SK-N-MC (cell line): ENCODE data around the gene ITGB2.

Experiments
- EZH2 ChIP-seq: fragments of 200-600 bp; sonication (generic); IDR thresholded peaks from one replicate; pipeline ENCODE4 v1.6.1; 2017; ENCODE audit warnings: antibody characterized with exemption
- FOXP2 ChIP-seq: optimal IDR thresholded peaks from 2 replicates; pipeline ENCODE3; 2011; ENCODE audit warnings: mild to moderate bottlenecking, moderate library complexity; ENCODE audit not compliant: insufficient read depth; ENCODE audit errors: extremely low read length, control extremely low read depth
- POLR2AphosphoS5 ChIP-seq: IDR thresholded peaks from 2 replicates; pipeline ENCODE4 v1.6.1; 2012; ENCODE audit warnings: mild to moderate bottlenecking, low read depth, low read length, borderline replicate concordance

DNA sequence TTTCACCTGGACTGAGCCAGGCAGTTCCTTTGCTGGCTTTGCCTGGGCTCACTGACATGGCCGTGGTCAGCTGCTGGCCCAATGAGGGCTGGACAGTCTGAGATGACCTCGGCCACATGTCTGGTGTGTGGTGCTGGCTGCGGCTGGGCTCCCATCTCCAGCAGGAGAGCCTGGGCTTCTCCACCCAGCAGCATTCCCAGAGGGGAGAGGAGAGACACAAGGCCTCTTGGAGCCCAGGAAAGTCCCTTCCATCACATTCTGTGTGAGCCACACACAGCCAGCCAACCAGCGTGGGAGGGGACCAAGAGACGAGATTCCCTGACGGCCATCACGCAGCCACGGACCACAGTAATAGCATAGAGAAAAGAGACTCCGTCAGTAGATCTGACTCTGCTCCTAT, 81.7 kb downstream of the ITGB2 start:
- TF ChIP-seq POLR2AphosphoS5, result no peak
- TF ChIP-seq EZH2, result no peak
- no peak for TF ChIP-seq FOXP2
